Measurements from ENCODE around the gene PSMA1. TPM values are rescaled to one million over a fixed set of nuclear protein-coding genes. Genes with fewer than 3 reads are reported as not detected.

PSMA1 gene
- total and polyA plus RNA-seq, 2 of the 8 experiments (the other 6 are each of a cell fraction or from before 2014, with no cell fraction given), result 148 to 159 TPM

DNA sequence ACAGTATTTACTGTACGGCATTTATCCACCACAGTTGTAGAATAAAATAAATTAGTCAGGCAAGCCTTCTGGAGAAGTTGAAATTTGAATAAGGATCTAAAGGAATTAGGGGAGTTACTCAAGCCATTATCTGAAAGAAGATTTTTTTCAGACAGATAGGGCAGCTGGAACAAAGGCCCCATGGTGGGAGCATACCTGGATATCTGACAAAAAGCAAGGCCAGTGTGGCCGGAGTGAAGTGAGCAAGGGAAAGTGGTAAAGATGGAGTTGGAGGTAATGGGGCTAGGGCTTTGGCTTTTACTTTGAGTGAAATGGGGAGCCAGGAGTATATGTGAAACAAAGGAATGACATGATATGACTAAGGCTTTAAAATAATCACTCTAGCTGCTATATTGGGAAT is 45.7 kb upstream of the PSMA1 start:
- H2BK15ac ChIP-seq (ENCODE audit: low read length), result no peak overlapping the region
- H4K8ac ChIP-seq (ENCODE audit: extremely low read depth, insufficient read depth, low read length), result no peak overlapping the region
- H2BK120ac ChIP-seq (replicated peaks; ENCODE audit: low read depth, low read length), result no peak overlapping the region
- no peak overlapping the region for H3K18ac ChIP-seq (ENCODE audit: extremely low read depth, low read length)
- H3K79me1 ChIP-seq (ENCODE audit: low read depth, low read length), result no peaks in the 10 kb centered on the region
- no peak overlapping the region for H3K9ac ChIP-seq (replicated peaks in 1 of 4; ENCODE audit: extremely low read depth in 1 of 4, low read depth in 3 of 4, low read length in 3 of 4)
- no peak overlapping the region for H3K4me3 ChIP-seq (ENCODE audit: extremely low read depth in 1 of 4, insufficient read depth in 2 of 4, low read depth in 3 of 4, low read length in 4 of 4)
- peaks cover 0 to 5% of the 10 kb centered on the region in 2 experiments; a peak in 1 of 4 replicates for H3K9me3 ChIP-seq (ENCODE audit: insufficient read depth in 2 of 2, low read depth in 1 of 2, low read length in 1 of 2)
- H3K4me1 ChIP-seq (replicated peaks in 1 of 4; ENCODE audit: control insufficient read depth in 3 of 4, insufficient read depth in 4 of 4, low read length in 3 of 4), result peaks cover 0 to 5% (median 0%) of the 10 kb centered on the region in 4 experiments; a peak in 2 of 7 replicates
- FAIRE-seq (no peak), DNase-seq (ENCODE audit: low read depth in 1 of 2, low spot score in 2 of 2) (no peak)
- H2AFZ ChIP-seq (ENCODE audit: low read length), result no peak overlapping the region
- H3K4ac ChIP-seq (replicated peaks; ENCODE audit: insufficient read length, low read depth, low read length), result no peak overlapping the region
- no peaks in the 10 kb centered on the region for H3K27me3 ChIP-seq (replicated peaks in 1 of 4; ENCODE audit: control insufficient read depth in 3 of 4, extremely low read depth in 1 of 4, insufficient read depth in 3 of 4, low read length in 3 of 4)
- H3K27ac ChIP-seq (ENCODE audit: low read depth, low read length), result no peak overlapping the region
- H2BK12ac ChIP-seq (ENCODE audit: low read depth, low read length), result no peak overlapping the region
- H3K79me2 ChIP-seq (ENCODE audit: control insufficient read depth in 1 of 2, insufficient read depth in 2 of 2, low read length in 2 of 2), result no peaks in the 10 kb centered on the region
- H4K91ac ChIP-seq (replicated peaks; ENCODE audit: insufficient read length, low read length), result no peak overlapping the region
- no peaks in the 10 kb centered on the region for H4K20me1 ChIP-seq (replicated peaks in 1 of 2; ENCODE audit: control insufficient read depth in 1 of 2, insufficient read depth in 2 of 2, low read length in 2 of 2)
- WGBS, 2 experiments (ENCODE audit: extremely low coverage in 1 of 2, insufficient coverage in 1 of 2, insufficient read length in 1 of 2, insufficient replicate concordance in 2 of 2, low coverage in 1 of 2, low lambda C conversion rate in 2 of 2, missing lambda C conversion rate in 1 of 2), result 92% methylated on average over 2 of the region's 2 CpGs; no CpG with 5 or more reads in 1 of the 2 experiments
- POLR2A ChIA-PET (ENCODE audit: partially characterized antibody), result interaction anchor here (1.1 kb wide), 1 partner anchor 13 kb away, joined by 3 read pairs; no protein-coding TSS in a partner anchor
- no peak overlapping the region for H3K14ac ChIP-seq (ENCODE audit: insufficient read length)
- H3K23ac ChIP-seq (ENCODE audit: insufficient read length), result no peak overlapping the region
- H3K56ac ChIP-seq (replicated peaks; ENCODE audit: insufficient read length, low read depth, low read length), result no peak overlapping the region
- H3K36me3 ChIP-seq (ENCODE audit: control insufficient read depth in 2 of 4, insufficient read depth in 4 of 4, low read length in 3 of 4), result no peaks in the 10 kb centered on the region
- CTCF ChIA-PET (ENCODE audit: partially characterized antibody), result interaction anchor here (0.7 to 3.2 kb wide), 2 partner anchors 223 to 342 kb away, joined by 3 to 8 read pairs; no protein-coding TSS in a partner anchor
- H2BK5ac ChIP-seq (ENCODE audit: low read depth, low read length), result no peak overlapping the region
- no peak overlapping the region for H4K5ac ChIP-seq (ENCODE audit: insufficient read length, low read depth, low read length)
- H3K23me2 ChIP-seq (ENCODE audit: low read depth, low read length), result no peaks in the 10 kb centered on the region
- H2BK20ac ChIP-seq (ENCODE audit: low read length), result no peak overlapping the region
- H2AK5ac ChIP-seq (ENCODE audit: low read depth, low read length), result no peak overlapping the region
- H3K4me2 ChIP-seq (ENCODE audit: insufficient read depth in 1 of 2, low read depth in 2 of 2, low read length in 2 of 2), result no peak overlapping the region
- TF ChIP-seq SAP30 (IDR thresholded peaks at IDR 0.05; ENCODE audit: insufficient read depth, insufficient replicate concordance, low read length) (no peak), USF2 (IDR thresholded peaks at IDR 0.05; ENCODE audit: low read length) (no peak), EGR1 (IDR thresholded peaks at IDR 0.05; ENCODE audit: borderline replicate concordance, low read depth, low read length) (no peak), RAD21 (IDR thresholded peaks at IDR 0.05 in 1 of 2, conservative IDR thresholded peaks at IDR 0.05 in 1 of 2; ENCODE audit: low read depth in 2 of 2, low read length in 2 of 2) (no peak), MAFK (IDR thresholded peaks at IDR 0.05; ENCODE audit: low read depth, low read length) (no peak), CTBP2 (IDR thresholded peaks at IDR 0.05; ENCODE audit: borderline replicate concordance, insufficient read depth, insufficient read length, low read length) (no peak), KDM4A (IDR thresholded peaks at IDR 0.05; ENCODE audit: low read depth, low read length, severe bottlenecking) (no peak), BRCA1 (IDR thresholded peaks at IDR 0.05; ENCODE audit: low read depth, low read length) (no peak), JUN (IDR thresholded peaks at IDR 0.05; ENCODE audit: low read depth, low read length) (no peak), POLR2AphosphoS5 (IDR thresholded peaks at IDR 0.05; ENCODE audit: low read depth, low read length) (no peak), SIX5 (IDR thresholded peaks at IDR 0.05; ENCODE audit: low read depth, low read length) (no peak), SUZ12 (IDR thresholded peaks at IDR 0.05; ENCODE audit: low read length) (no peak), POLR2A (IDR thresholded peaks at IDR 0.05; ENCODE audit: control extremely low read depth in 1 of 2, low read depth in 2 of 2, low read length in 2 of 2) (no peak)

Measured in H1 (cell line).